GM18868 (cell line): ENCODE data around the gene HECW1.
"Not testable (repeated sequence)": the region's sequence is repeated elsewhere in the genome, so short reads cannot be mapped to it uniquely, and the experiment has no call there.

Source experiments
- ATAC-seq: cut with Tn5 transposase; IDR thresholded peaks from one replicate; pipeline ENCODE4 v1.9.1; 2021; ENCODE audit warnings: mild to moderate bottlenecking, moderate library complexity; ENCODE audit not compliant: unreplicated experiment

The HECW1 gene

GRCh38 chr7:43201912-43202311, 89.5 kb downstream of the HECW1 start:
- no peak for ATAC-seq

- ATAC-seq = no peak
Measured at GRCh38 chr7:43204081-43204480, 91.6 kb downstream of the HECW1 start.

GRCh38 chr7:43205171-43205795, 92.8 kb downstream of the HECW1 start:
- no peak for ATAC-seq

GRCh38 chr7:43208242-43208641, 95.8 kb downstream of the HECW1 start:
- no peak for ATAC-seq

GRCh38 chr7:43210539-43210938, 98.1 kb downstream of the HECW1 start:
- not testable (repeated sequence) for ATAC-seq

GRCh38 chr7:43211286-43211685, 98.8 kb downstream of the HECW1 start:
- ATAC-seq = no peak

- no peak for ATAC-seq
Measured at GRCh38 chr7:43211693-43212092, 99.2 kb downstream of the HECW1 start.

- ATAC-seq = no peak
Measured at GRCh38 chr7:43212921-43213320, 100.5 kb downstream of the HECW1 start.

- no peak for ATAC-seq
Measured at GRCh38 chr7:43215061-43215460, 102.6 kb downstream of the HECW1 start.

GRCh38 chr7:43217055-43217454, 104.6 kb downstream of the HECW1 start:
- no peak for ATAC-seq

- ATAC-seq = not testable (repeated sequence)
Measured at GRCh38 chr7:43218901-43219300, 106.5 kb downstream of the HECW1 start.

GRCh38 chr7:43220250-43220649, 107.8 kb downstream of the HECW1 start:
- no peak for ATAC-seq

GRCh38 chr7:43220742-43221141, 108.3 kb downstream of the HECW1 start:
- ATAC-seq = no peak

- no peak for ATAC-seq
Measured at GRCh38 chr7:43229801-43230200, 117.4 kb downstream of the HECW1 start.

- no peak for ATAC-seq
Measured at GRCh38 chr7:43232366-43232765, 119.9 kb downstream of the HECW1 start.

- no peak for ATAC-seq
Measured at GRCh38 chr7:43234073-43234472, 121.6 kb downstream of the HECW1 start.

GRCh38 chr7:43234968-43235367, 122.5 kb downstream of the HECW1 start:
- no peak for ATAC-seq

- no peak for ATAC-seq
Measured at GRCh38 chr7:43240565-43240964, 128.1 kb downstream of the HECW1 start.

- no peak for ATAC-seq
Measured at GRCh38 chr7:43242628-43243255, 130.3 kb downstream of the HECW1 start.

- ATAC-seq = no peak
Measured at GRCh38 chr7:43244232-43244631, 131.8 kb downstream of the HECW1 start.

- no peak for ATAC-seq
Measured at GRCh38 chr7:43244784-43245183, 132.3 kb downstream of the HECW1 start.

- no peak for ATAC-seq
Measured at GRCh38 chr7:43247757-43248156, 135.3 kb downstream of the HECW1 start.

GRCh38 chr7:43248553-43248952, 136.1 kb downstream of the HECW1 start:
- ATAC-seq = no peak
